CD4-positive, alpha-beta T cell treated with Interleukin-6 for 4 hours (primary cell): ENCODE data around the gene ADGRG6.
A peak's percentile ranks its signal among the peaks of the same experiment; 100 is the strongest.
"Not testable (repeated sequence)": the region's sequence is repeated elsewhere in the genome, so short reads cannot be mapped to it uniquely, and the experiment has no call there.

Experiments
- DNase-seq: peaks from one replicate; pipeline ENCODE4 v3.0.0-alpha.2; 2020; ENCODE audit warnings: mixed read lengths

Gene ADGRG6

GRCh38 chr6:142322504-142323198, 20.8 kb downstream of the ADGRG6 start:
- no peak for DNase-seq

GRCh38 chr6:142323377-142323776, 21.6 kb downstream of the ADGRG6 start:
- no peak for DNase-seq

GRCh38 chr6:142324111-142324510, 22.3 kb downstream of the ADGRG6 start:
- no peak for DNase-seq

- DNase-seq = no peak
Measured at GRCh38 chr6:142325111-142325510, 23.3 kb downstream of the ADGRG6 start.

- no peak for DNase-seq
Measured at GRCh38 chr6:142326540-142326939, 24.7 kb downstream of the ADGRG6 start.

- DNase-seq = no peak
Measured at GRCh38 chr6:142328070-142328469, 26.3 kb downstream of the ADGRG6 start.

- no peak for DNase-seq
Measured at GRCh38 chr6:142329486-142330113, 27.8 kb downstream of the ADGRG6 start.

GRCh38 chr6:142331075-142331551, 29.3 kb downstream of the ADGRG6 start:
- peak; percentile 53 for DNase-seq

- no peak for DNase-seq
Measured at GRCh38 chr6:142331601-142332000, 29.8 kb downstream of the ADGRG6 start.

- DNase-seq = no peak
Measured at GRCh38 chr6:142332393-142333098, 30.7 kb downstream of the ADGRG6 start.

GRCh38 chr6:142333431-142333830, 31.6 kb downstream of the ADGRG6 start:
- DNase-seq = no peak

GRCh38 chr6:142334294-142334693, 32.5 kb downstream of the ADGRG6 start:
- DNase-seq = no peak

GRCh38 chr6:142335415-142335814, 33.6 kb downstream of the ADGRG6 start:
- no peak for DNase-seq

GRCh38 chr6:142336183-142336582, 34.4 kb downstream of the ADGRG6 start:
- no peak for DNase-seq

GRCh38 chr6:142336787-142337186, 35.0 kb downstream of the ADGRG6 start:
- DNase-seq = no peak

GRCh38 chr6:142339113-142339512, 37.3 kb downstream of the ADGRG6 start:
- no peak for DNase-seq

GRCh38 chr6:142339968-142340658, 38.3 kb downstream of the ADGRG6 start:
- no peak for DNase-seq

- no peak for DNase-seq
Measured at GRCh38 chr6:142341855-142342330, 40.1 kb downstream of the ADGRG6 start.

- no peak for DNase-seq
Measured at GRCh38 chr6:142342986-142343385, 41.2 kb downstream of the ADGRG6 start.

GRCh38 chr6:142343938-142344337, 42.1 kb downstream of the ADGRG6 start:
- no peak for DNase-seq

GRCh38 chr6:142345261-142345660, 43.5 kb downstream of the ADGRG6 start:
- DNase-seq = no peak

- not testable (repeated sequence) for DNase-seq
Measured at GRCh38 chr6:142346166-142346565, 44.4 kb downstream of the ADGRG6 start.

GRCh38 chr6:142349215-142349823, 47.5 kb downstream of the ADGRG6 start:
- no peak for DNase-seq
